ENCODE results near the gene ANKRD13D. TPM values are rescaled to one million over a fixed set of nuclear protein-coding genes. Genes with fewer than 3 reads are reported as not detected.

The ANKRD13D gene
- total and polyA plus RNA-seq, 2 experiments from 2014 or later, result 20.3 to 30.8 TPM

- TF ChIP-seq ZNF331 (CRISPR knock-in tag; IDR thresholded peaks at IDR 0.05; ENCODE audit: low read depth) (no peak), REST (IDR thresholded peaks at IDR 0.05; ENCODE audit: unreplicated experiment) (no peak), CTCF (conservative IDR thresholded peaks at IDR 0.05; ENCODE audit: low read depth in 2 of 2) (peak; percentile 94 to 97)
These were observed 26.1 kb upstream of the ANKRD13D start (continued) for GRCh38 chr11:67262731-67263675.

GRCh38 chr11:67264260-67264659 is 24.8 kb upstream of the ANKRD13D start:
- peaks cover 21% of the 10 kb centered on the region for H3K27me3 Mint-ChIP-seq (ENCODE audit: insufficient read depth, low read depth, poor library complexity)
- no peak for TF ChIP-seq ZNF114 (CRISPR knock-in tag; IDR thresholded peaks at IDR 0.05)
- no peak for TF ChIP-seq ZNF331 (CRISPR knock-in tag; IDR thresholded peaks at IDR 0.05; ENCODE audit: low read depth)
- no peak for TF ChIP-seq CREB1 (CRISPR knock-in tag; IDR thresholded peaks at IDR 0.05; ENCODE audit: low read depth)
- no peak for TF ChIP-seq ETS1 (IDR thresholded peaks at IDR 0.05)
- no peak for TF ChIP-seq POLR2AphosphoS5 (IDR thresholded peaks at IDR 0.05; ENCODE audit: low read depth)
- TF ChIP-seq NANOG (IDR thresholded peaks at IDR 0.05; ENCODE audit: borderline replicate concordance), result no peak
- no peak for TF ChIP-seq CTCF (conservative IDR thresholded peaks at IDR 0.05; ENCODE audit: low read depth in 2 of 2)
- TF ChIP-seq JUNB (IDR thresholded peaks at IDR 0.05; ENCODE audit: unreplicated experiment), result no peak
- no peak for TF ChIP-seq STAT1 (IDR thresholded peaks at IDR 0.05; ENCODE audit: unreplicated experiment)
- no peak for TF ChIP-seq EZH2 (IDR thresholded peaks at IDR 0.05; ENCODE audit: low read depth, unreplicated experiment)
- no peak for TF ChIP-seq EZH2phosphoT487 (IDR thresholded peaks at IDR 0.05; ENCODE audit: unreplicated experiment)
- TF ChIP-seq REST (IDR thresholded peaks at IDR 0.05; ENCODE audit: unreplicated experiment), result no peak

More at GRCh38 chr11:67264260-67264659, 24.8 kb upstream of the ANKRD13D start:
- ATAC-seq (no peak), DNase-seq (ENCODE audit: low spot score) (no peak)
- Histone ChIP-seq H3K27me3 (ENCODE audit: insufficient read depth) (no peaks in the 10 kb centered on the region), H4K20me1 (replicated peaks; ENCODE audit: insufficient read depth) (peaks cover 8% of the 10 kb centered on the region; the same call in 1 of the 2 replicates), H3K9me2 (ENCODE audit: insufficient read depth) (no peaks in the 10 kb centered on the region), H3K27ac (ENCODE audit: low read depth) (no peak overlapping the region), H3K4me1 (ENCODE audit: insufficient read depth) (peaks cover 13% of the 10 kb centered on the region), H2AFZ (no peak overlapping the region), H3F3A (replicated peaks; ENCODE audit: low read depth) (peaks cover 20% of the 10 kb centered on the region), H3K4me2 (no peak overlapping the region), H3K79me2 (replicated peaks; ENCODE audit: insufficient read depth) (peaks cover 26% of the 10 kb centered on the region), H3K4me3 (no peak overlapping the region), H3K36me3 (ENCODE audit: insufficient read depth) (peaks cover 3% of the 10 kb centered on the region; the same call in 1 of the 2 replicates)
- Mint-ChIP-seq H3K4me1 (peaks cover 35% of the 10 kb centered on the region), H3K9me3 (no peaks in the 10 kb centered on the region), H3K4me3 (no peak overlapping the region; the same call in 2 of the 3 replicates), H3K27ac (no peak overlapping the region), H3K36me3 (ENCODE audit: low read depth) (peaks cover 12% of the 10 kb centered on the region; the same call in 2 of the 3 replicates)
